Kidney epithelial cell (primary cell): ENCODE results near the gene GNA14. TPM values are rescaled to one million over a fixed set of nuclear protein-coding genes. Genes with fewer than 3 reads are reported as not detected.

Experiments
- DNase-seq: peaks from one replicate; pipeline ENCODE4 v3.0.0-alpha.2; 2010; ENCODE audit warnings: low read depth
- H3K27me3 ChIP-seq: 2 replicates; pipeline ENCODE4 v1.6.0; 2011; ENCODE audit warnings: low read length; ENCODE audit not compliant: control insufficient read depth, insufficient read depth
- H3K36me3 ChIP-seq: 2 replicates; pipeline ENCODE4 v1.5.1; 2011; ENCODE audit warnings: low read length; ENCODE audit not compliant: control insufficient read depth, insufficient read depth
- H3K4me3 ChIP-seq: 2 replicates; pipeline ENCODE4 v1.5.1; 2011; ENCODE audit warnings: low read depth, mild to moderate bottlenecking, control low read depth, low read length
- total RNA-seq: library from RNA; depleted of rRNA; stranded (reverse); fragments of >200 nt; gene quantifications from 2 replicates; pipeline ENCODE4 v1.2.3, GENCODE V29; 2015
- TF ChIP-seq, protein P1 (sequence below): IDR thresholded peaks from 2 replicates; pipeline ENCODE4 v1.5.1; 2011; ENCODE audit warnings: mild to moderate bottlenecking, moderate library complexity, low read length, control low read depth, inconsistent platforms; ENCODE audit not compliant: insufficient read depth, poor library complexity, severe bottlenecking

Gene GNA14
- total RNA-seq, 1 donor from 2014 or later: 0.63 TPM

DNA sequence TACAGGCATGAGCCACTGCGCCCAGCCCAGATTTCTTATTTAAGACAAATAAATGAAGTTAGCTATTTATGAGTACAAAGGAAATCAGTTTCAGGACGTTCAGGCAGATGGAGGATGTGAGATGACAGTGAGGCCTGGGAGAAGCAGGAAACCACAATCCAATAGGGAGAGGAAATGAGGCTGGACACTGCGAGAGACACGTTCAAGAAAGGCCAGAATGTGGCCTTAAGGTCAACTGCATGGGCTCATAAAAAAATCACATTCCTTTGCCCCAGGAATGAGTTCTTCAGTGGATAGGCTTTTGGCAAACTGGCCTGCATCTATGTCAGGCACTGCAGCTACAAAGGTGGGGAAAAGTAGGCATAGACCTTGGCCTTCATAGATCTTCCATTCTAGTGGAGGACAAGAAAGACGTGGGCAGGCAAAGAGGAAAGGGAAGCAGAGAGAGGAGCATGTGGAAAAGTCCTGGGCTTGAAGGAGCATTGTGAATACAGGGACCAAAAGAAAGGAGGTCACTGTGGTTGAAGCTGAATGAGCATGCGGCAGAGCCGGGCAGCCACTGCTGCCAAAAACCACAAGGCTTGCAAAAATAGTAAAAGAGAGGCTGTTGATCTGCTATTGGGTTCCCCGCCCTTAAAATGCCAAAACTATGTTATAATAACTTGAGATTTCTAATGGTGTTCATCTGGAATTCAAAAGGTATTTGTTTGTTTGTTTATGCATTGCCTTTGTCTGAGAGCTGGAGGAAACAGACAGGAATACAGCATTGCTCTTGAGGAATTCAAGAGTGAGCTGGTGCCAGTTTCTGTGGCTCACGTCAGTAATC is 133.0 kb downstream of the GNA14 start:
- DNase-seq: no peak
- Histone ChIP-seq H3K36me3 (no peaks in the 10 kb centered on the region), H3K4me3 (no peak overlapping the region), H3K27me3 (no peaks in the 10 kb centered on the region)
- TF ChIP-seq, protein P1, sequence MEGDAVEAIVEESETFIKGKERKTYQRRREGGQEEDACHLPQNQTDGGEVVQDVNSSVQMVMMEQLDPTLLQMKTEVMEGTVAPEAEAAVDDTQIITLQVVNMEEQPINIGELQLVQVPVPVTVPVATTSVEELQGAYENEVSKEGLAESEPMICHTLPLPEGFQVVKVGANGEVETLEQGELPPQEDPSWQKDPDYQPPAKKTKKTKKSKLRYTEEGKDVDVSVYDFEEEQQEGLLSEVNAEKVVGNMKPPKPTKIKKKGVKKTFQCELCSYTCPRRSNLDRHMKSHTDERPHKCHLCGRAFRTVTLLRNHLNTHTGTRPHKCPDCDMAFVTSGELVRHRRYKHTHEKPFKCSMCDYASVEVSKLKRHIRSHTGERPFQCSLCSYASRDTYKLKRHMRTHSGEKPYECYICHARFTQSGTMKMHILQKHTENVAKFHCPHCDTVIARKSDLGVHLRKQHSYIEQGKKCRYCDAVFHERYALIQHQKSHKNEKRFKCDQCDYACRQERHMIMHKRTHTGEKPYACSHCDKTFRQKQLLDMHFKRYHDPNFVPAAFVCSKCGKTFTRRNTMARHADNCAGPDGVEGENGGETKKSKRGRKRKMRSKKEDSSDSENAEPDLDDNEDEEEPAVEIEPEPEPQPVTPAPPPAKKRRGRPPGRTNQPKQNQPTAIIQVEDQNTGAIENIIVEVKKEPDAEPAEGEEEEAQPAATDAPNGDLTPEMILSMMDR: no peak

DNA sequence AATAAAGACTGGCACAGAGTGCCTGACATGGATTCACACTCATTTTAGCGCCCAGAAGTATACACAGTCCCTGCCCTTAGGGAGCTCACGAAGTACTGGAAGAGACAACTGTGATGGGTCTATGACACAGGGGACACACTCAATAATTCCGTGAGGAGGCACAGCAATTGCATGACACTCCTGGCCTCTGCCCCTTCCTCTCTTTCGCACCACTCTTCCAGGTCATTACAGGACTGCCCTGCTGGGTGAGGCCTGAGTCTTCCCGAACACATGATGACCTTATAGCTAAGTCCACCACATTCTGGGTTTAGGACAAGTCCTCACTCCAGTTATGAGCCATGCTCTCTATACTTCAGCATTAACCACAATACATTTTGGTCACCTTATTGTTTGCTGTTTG is 134.7 kb downstream of the GNA14 start:
- no peaks in the 10 kb centered on the region for H3K36me3 ChIP-seq
- TF ChIP-seq, protein P1: no peak
- no peak for DNase-seq
- no peak overlapping the region for H3K4me3 ChIP-seq
- H3K27me3 ChIP-seq: no peaks in the 10 kb centered on the region

DNA sequence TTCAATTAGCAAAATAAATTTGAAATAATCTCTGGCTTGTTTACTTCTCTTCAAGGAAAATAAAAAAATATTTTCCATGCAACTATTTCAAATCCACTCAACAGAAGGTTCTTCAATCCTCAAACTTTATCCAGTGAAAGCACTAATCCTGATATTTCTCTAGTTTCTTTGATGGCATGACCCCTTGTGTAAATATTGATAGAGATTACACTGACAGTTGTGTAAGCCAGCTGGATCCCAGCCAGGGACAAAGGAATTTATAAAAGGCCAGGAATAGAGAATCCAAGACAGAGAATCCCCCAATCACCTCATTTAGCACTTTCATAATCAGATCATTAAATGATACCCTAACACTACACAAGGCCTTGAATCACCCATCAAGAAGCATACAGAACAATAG is 135.2 kb downstream of the GNA14 start:
- no peaks in the 10 kb centered on the region for H3K36me3 ChIP-seq
- no peaks in the 10 kb centered on the region for H3K27me3 ChIP-seq
- no peak overlapping the region for H3K4me3 ChIP-seq
- TF ChIP-seq, protein P1: no peak
- no peak for DNase-seq

DNA sequence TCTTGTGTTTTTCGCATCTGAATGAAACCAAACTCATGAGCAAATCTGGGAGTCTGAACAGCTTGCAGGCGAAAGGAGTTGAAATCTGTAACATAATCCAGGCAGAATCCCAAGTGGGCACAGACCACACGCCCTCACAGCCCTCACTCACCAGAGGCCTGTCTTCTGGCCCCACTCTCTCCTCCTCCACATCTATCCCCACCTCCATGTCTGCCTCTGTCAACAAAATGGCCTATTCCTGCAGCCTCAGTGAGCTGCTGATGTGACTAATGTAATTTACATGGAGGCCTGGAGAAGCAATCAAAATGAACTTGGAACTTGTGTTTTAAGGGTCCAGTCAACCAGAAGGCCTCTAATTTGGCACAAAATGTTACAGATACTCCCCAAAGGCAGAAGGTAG is 136.6 kb downstream of the GNA14 start:
- TF ChIP-seq, protein P1: no peak
- DNase-seq: no peak
- H3K27me3 ChIP-seq: no peaks in the 10 kb centered on the region
- no peaks in the 10 kb centered on the region for H3K36me3 ChIP-seq
- no peak overlapping the region for H3K4me3 ChIP-seq

DNA sequence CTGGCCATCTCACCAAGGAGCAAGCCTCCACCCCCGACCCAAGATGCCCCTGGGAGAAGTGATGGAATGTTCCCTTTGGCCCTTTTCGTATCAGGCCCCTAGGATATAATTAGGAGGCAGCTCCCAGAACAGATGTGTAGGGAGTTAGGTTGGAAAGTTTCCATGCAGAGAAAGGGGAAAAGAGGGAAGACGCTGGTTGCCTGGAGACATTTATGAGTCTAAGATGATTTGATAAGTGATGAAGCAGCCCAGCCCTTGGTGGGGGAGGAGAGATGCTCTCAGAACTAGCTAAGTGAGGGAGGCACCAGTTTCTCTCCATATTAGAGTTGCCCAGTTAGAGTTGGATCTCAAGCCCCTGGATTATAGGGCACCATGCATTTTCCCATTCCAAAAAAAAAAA is 137.5 kb downstream of the GNA14 start:
- no peaks in the 10 kb centered on the region for H3K36me3 ChIP-seq
- TF ChIP-seq, protein P1: no peak
- no peak overlapping the region for H3K4me3 ChIP-seq
- DNase-seq: no peak
- no peaks in the 10 kb centered on the region for H3K27me3 ChIP-seq

DNA sequence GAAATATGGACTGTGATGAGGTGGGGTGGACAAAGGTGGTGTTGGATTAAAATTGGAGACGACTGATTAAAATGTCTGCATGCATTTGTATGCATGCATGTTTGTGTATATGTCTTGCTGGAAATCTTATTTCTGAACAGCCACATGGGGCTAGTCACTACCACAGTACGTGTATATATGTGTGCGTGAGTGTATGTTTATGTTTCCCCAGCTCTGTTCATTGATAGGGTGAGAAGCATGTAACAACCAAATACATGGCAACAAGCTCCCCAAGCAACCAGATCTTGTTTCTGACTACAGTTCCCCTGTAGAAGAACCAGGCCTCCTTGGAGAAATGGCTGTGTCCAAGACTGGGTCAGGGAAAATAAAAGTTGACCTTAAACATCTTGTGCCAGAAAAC is 139.7 kb downstream of the GNA14 start:
- Histone ChIP-seq H3K27me3 (no peaks in the 10 kb centered on the region), H3K4me3 (no peak overlapping the region), H3K36me3 (no peaks in the 10 kb centered on the region)
- TF ChIP-seq, protein P1: no peak
- no peak for DNase-seq
